Ectodermal cell (in vitro differentiated cells): ENCODE measurements around the gene GRK5.

Source experiments
- H3K27ac ChIP-seq: 2 replicates; pipeline ENCODE4 v1.7.0; 2013; ENCODE audit warnings: mild to moderate bottlenecking, low read depth, low read length; ENCODE audit not compliant: insufficient read depth, poor library complexity, severe bottlenecking
- H3K27me3 ChIP-seq: 2 replicates; pipeline ENCODE4 v1.7.0; 2013; ENCODE audit warnings: mild to moderate bottlenecking, low read length; ENCODE audit not compliant: insufficient read depth, control insufficient read depth, poor library complexity, severe bottlenecking
- H3K36me3 ChIP-seq: one replicate; pipeline ENCODE4 v1.7.0; 2013; ENCODE audit warnings: low read length; ENCODE audit not compliant: control insufficient read depth, insufficient read depth
- H3K4me1 ChIP-seq: one replicate; pipeline ENCODE4 v1.7.0; 2013; ENCODE audit warnings: low read length; ENCODE audit not compliant: control insufficient read depth, insufficient read depth
- H3K4me3 ChIP-seq: 2 replicates; pipeline ENCODE4 v1.7.0; 2013; ENCODE audit warnings: low read depth, low read length, control low read depth; ENCODE audit not compliant: insufficient read depth
- H3K9me3 ChIP-seq: 2 replicates; pipeline ENCODE4 v1.7.0; 2013; ENCODE audit warnings: mild to moderate bottlenecking, low read length, moderate library complexity; ENCODE audit not compliant: control insufficient read depth
- WGBS, 2 experiments: methylation state at CpG; one replicate each; pipeline ENCODE4 v1.1.7; 2013; ENCODE audit warnings: missing lambda C conversion rate in 2 of 2; 5-methylcytosine and 5-hydroxymethylcytosine counted together

GRK5 gene

DNA sequence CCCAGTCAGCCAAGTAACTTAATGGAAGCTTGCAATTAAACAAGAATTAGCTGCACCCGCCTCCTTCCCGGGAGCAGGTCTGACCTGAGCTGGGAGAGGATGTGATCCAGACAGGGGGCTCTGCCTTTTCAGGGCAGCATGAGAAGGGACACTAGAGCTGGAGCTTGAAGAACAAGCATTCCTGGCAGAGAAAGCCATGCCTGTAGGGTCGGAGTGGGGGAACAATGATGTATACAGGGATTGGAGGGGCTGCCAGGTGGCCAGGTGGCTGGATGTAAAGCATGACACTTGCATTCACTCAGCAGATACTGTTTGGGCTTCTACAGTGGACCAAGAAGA lies 112.5 kb downstream of the GRK5 start:
- Histone ChIP-seq H3K27me3 (no peaks in the 10 kb centered on the region), H3K27ac (no peak overlapping the region), H3K4me3 (no peak overlapping the region), H3K9me3 (no peaks in the 10 kb centered on the region), H3K36me3 (no peaks in the 10 kb centered on the region), H3K4me1 (peaks cover 52% of the 10 kb centered on the region)
- 92 to 94% methylated on average over 3 of the region's 3 CpGs for WGBS, 2 experiments

DNA sequence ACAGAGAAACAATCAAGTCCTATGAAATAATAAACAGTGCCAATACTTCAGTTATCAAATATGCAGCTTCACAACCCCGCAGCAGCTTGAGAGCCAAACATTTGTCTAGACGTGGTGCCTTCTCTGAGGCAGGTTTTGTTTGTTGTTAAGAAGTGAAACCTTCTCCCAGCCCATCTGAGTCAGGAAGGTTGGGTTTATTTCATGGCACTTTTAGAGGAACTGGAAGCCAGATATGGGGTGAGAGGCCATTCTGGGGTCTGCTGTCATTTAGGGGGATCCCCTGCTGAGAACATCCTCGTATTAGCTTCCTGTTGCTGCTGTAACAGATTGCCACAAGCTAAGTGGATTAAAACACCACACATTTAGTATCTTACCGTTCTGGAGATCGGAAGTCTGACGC lies 113.6 kb downstream of the GRK5 start:
- 78% methylated on average over 6 of the region's 6 CpGs for WGBS, 2 experiments
- Histone ChIP-seq H3K27me3 (no peaks in the 10 kb centered on the region), H3K36me3 (no peaks in the 10 kb centered on the region), H3K27ac (no peak overlapping the region), H3K4me3 (no peak overlapping the region), H3K4me1 (peaks cover 43% of the 10 kb centered on the region), H3K9me3 (no peaks in the 10 kb centered on the region)

DNA sequence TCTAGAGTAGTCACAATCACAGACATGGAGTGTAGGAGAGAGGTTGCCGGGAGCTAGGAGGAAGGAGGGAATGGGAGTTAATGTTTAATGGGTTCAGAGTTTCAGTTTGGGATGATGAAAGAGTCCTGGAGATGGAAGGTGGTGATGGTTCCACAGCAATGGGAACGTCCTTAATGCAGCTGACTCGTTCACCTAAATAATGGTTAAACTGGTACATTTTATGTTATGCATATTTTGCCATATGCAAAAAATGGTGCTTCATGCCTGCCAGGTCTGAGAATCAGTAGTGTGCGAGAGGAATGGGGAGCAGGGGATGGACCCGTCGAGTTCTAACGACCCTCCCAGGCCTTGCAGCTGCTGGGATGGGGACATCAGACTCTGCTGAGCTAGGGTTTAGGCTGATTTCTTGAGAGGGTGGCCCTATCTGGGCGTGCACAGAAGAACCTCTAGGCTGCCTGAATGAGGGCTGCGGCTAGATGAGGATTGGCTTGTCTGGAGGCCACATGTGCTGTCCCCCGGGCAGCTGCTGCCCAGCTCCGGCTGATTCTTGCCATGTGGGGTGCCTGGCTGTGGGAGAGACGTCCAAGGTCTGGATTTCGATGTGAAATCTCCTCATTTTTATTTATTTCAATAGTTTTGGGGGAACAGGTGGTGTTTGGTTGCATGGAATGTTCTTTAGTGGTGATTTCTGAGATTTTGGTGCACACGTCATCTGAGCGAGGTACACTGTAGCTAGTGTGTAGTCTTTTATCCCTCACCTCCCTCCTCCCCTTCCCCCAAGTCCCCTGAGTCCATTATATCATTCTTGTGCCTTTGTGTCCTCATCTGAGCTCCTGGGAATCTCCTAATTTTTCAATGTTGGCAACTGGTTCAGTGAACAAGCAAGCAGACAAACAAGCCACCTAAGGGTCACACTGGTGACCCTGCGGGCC lies 116.0 kb downstream of the GRK5 start:
- Histone ChIP-seq H3K9me3 (no peaks in the 10 kb centered on the region), H3K4me3 (no peak overlapping the region), H3K4me1 (peaks cover 26% of the 10 kb centered on the region), H3K27ac (no peak overlapping the region), H3K36me3 (no peaks in the 10 kb centered on the region), H3K27me3 (no peaks in the 10 kb centered on the region)
- WGBS, 2 experiments: 80 to 81% methylated on average over 16 of the region's 16 CpGs

- WGBS, 2 experiments: 92 to 93% methylated on average over 3 of the region's 3 CpGs
- peaks cover 15% of the 10 kb centered on the region for H3K4me1 ChIP-seq
- no peak overlapping the region for H3K27ac ChIP-seq
- no peaks in the 10 kb centered on the region for H3K9me3 ChIP-seq
- no peaks in the 10 kb centered on the region for H3K36me3 ChIP-seq
- H3K4me3 ChIP-seq: no peak overlapping the region
- no peaks in the 10 kb centered on the region for H3K27me3 ChIP-seq
Measured at GRCh38 chr10:119325131-119325530, 117.8 kb downstream of the GRK5 start.

GRCh38 chr10:119326167-119326566 lies 118.8 kb downstream of the GRK5 start:
- no peak overlapping the region for H3K4me3 ChIP-seq
- H3K4me1 ChIP-seq: peaks cover 14% of the 10 kb centered on the region
- no peaks in the 10 kb centered on the region for H3K27me3 ChIP-seq
- no peaks in the 10 kb centered on the region for H3K9me3 ChIP-seq
- H3K27ac ChIP-seq: no peak overlapping the region
- 64 to 67% methylated on average over 10 of the region's 10 CpGs for WGBS, 2 experiments
- H3K36me3 ChIP-seq: no peaks in the 10 kb centered on the region

DNA sequence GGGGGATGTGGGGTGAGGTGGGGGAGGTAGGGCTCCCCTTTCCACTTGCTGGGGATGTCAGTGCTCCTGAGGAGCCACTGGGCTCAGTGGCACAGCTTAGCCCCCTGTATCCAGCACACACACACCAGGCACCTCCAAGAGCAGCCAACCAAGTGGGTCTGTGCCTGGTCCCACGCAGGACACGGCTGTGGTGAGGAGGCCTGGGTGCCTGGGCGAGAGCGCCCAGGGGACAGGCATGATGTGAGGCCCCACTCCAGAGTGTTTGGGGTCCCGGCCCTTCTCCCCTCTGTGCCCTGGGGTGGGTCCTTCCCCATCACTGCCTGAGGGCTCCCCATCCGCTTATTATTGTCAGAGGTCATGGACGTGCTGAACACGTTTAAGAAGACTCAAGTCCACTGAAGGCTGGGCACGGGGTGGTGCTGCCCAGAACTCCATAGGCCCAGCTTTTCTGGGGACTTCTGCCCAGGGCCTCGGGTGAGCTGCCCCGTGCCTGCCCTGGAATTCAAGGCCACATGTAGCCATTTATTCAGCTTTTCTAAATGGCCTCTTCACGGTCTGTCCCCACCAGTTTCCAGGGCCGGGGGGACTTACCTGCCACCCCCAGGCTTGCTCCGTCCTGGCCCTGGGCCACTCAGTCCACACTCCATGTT lies 119.8 kb downstream of the GRK5 start:
- Histone ChIP-seq H3K4me3 (no peak overlapping the region), H3K9me3 (no peaks in the 10 kb centered on the region), H3K36me3 (no peaks in the 10 kb centered on the region), H3K27me3 (no peaks in the 10 kb centered on the region), H3K27ac (no peak overlapping the region), H3K4me1 (peaks cover 15% of the 10 kb centered on the region)
- WGBS, 2 experiments: 93 to 94% methylated on average over 14 of the region's 14 CpGs

DNA sequence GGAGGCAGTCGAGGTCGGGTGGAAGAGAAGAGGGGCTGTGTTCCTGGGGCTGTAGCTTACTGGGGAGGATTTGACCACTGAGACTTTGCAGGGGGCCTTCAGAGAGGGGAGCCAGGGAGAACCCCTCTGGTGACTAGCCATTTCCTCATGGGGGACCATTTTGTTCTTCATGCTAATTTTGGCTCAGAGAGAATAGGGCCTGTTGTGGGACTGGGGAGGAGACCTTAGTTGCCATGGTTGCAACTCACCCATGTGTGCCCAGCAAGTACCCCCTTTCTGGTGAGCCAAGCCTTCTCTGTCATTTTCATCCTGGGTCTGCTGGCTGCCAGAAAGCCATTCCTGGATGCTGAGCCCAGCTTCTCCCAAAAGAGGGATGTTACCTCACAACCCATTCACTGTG lies 120.9 kb downstream of the GRK5 start:
- no peaks in the 10 kb centered on the region for H3K27me3 ChIP-seq
- H3K27ac ChIP-seq: no peak overlapping the region
- 85 to 90% methylated on average over 2 of the region's 2 CpGs for WGBS, 2 experiments
- no peaks in the 10 kb centered on the region for H3K9me3 ChIP-seq
- H3K4me3 ChIP-seq: no peak overlapping the region
- peaks cover 15% of the 10 kb centered on the region for H3K4me1 ChIP-seq
- H3K36me3 ChIP-seq: no peaks in the 10 kb centered on the region

- Histone ChIP-seq H3K4me3 (no peak overlapping the region), H3K27me3 (no peaks in the 10 kb centered on the region), H3K36me3 (no peaks in the 10 kb centered on the region), H3K4me1 (peaks cover 24% of the 10 kb centered on the region), H3K27ac (no peak overlapping the region), H3K9me3 (no peaks in the 10 kb centered on the region)
- 83 to 93% methylated on average over 4 to 5 of the region's 5 CpGs for WGBS, 2 experiments
Measured at GRCh38 chr10:119330342-119330741, 123.0 kb downstream of the GRK5 start.

DNA sequence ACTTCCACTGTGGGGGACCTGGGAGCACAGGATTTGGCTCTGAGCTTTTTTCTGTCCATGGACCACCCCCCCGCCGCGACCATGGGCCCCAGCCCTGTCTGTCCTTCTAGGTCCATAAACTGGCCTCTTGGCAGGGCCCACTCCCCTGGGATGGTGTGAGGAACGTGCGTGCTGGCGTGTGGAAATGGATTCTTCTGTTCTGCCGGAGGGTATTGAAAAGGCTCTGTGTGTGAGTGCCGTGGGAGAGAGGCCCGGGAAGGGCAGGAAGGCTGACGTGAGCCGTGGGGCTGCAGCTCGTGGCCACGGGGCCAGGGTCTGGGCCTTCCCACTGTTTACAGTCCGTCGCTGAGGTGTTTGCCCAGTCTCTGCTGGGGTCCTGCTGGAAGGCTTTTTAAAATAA lies 123.7 kb downstream of the GRK5 start:
- 93 to 95% methylated on average over 15 of the region's 15 CpGs for whole genome bisulfite sequencing, 2 experiments
- no peak overlapping the region for H3K27ac ChIP-seq
- H3K27me3 ChIP-seq: no peaks in the 10 kb centered on the region

DNA sequence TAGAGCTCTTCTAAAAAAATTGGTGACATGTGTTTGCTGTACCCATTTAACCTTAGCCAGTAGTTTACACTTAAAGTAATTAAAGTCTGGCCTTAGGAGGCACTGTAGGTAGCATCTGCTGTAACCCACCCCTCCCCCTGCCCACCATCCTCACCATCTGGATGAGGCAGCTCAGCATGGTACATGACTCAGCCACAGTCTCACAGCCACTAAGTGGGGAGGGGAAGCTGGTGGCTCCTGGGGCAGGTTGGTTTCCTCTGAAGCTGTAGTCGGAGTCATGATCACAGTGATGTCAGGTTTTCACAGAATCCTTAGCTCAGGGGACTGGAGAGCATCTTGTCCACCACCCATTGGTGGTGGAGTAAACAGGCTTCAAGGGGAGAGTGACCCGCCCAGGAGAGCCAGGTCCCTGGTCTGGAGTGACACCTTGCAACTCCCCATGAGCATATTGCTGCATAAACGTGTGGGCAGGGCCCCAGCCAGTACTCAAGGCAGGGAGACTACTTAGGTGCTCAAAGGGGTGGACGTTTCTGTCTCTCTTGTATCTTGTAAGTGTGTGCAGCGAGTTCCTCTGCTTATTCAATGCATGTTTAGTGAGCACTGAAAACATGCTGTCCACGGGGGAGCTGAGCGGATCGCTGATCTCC lies 125.9 kb downstream of the GRK5 start:
- no peaks in the 10 kb centered on the region for H3K36me3 ChIP-seq
- peaks cover 28% of the 10 kb centered on the region for H3K4me1 ChIP-seq
- no peaks in the 10 kb centered on the region for H3K27me3 ChIP-seq
- no peaks in the 10 kb centered on the region for H3K9me3 ChIP-seq
- H3K4me3 ChIP-seq: no peak overlapping the region
- 84 to 88% methylated on average over 8 of the region's 8 CpGs for WGBS, 2 experiments
- no peak overlapping the region for H3K27ac ChIP-seq

More for the DNA sequence above, 123.7 kb downstream of the GRK5 start:
- Histone ChIP-seq H3K9me3 (no peaks in the 10 kb centered on the region), H3K36me3 (no peaks in the 10 kb centered on the region), H3K4me1 (peaks cover 26% of the 10 kb centered on the region), H3K4me3 (no peak overlapping the region)
